HG03045 (cell line): Measurements from ENCODE around the gene LRRC52.

ENCODE experiments used
- ATAC-seq: cut with Tn5 transposase; IDR thresholded peaks from one replicate; pipeline ENCODE4 v1.9.1; 2021; ENCODE audit warnings: mild to moderate bottlenecking, moderate library complexity; ENCODE audit not compliant: unreplicated experiment

Gene LRRC52

GRCh38 chr1:165537356-165538109, 6.3 kb upstream of the LRRC52 start:
- ATAC-seq, result no peak

- no peak for ATAC-seq
Measured at GRCh38 chr1:165539306-165539705, 4.5 kb upstream of the LRRC52 start.

- ATAC-seq, result no peak
Measured at GRCh38 chr1:165539908-165540307, 3.9 kb upstream of the LRRC52 start.

GRCh38 chr1:165542015-165542631, 1.7 kb upstream of the LRRC52 start:
- ATAC-seq, result no peak

GRCh38 chr1:165542647-165543046, 1.2 kb upstream of the LRRC52 start:
- no peak for ATAC-seq

GRCh38 chr1:165544996-165545395, 1.2 kb downstream of the LRRC52 start:
- no peak for ATAC-seq

- ATAC-seq, result no peak
Measured at GRCh38 chr1:165545974-165546373, 2.2 kb downstream of the LRRC52 start.

- no peak for ATAC-seq
Measured at GRCh38 chr1:165549973-165550372, 6.2 kb downstream of the LRRC52 start.

GRCh38 chr1:165551469-165551868, 7.7 kb downstream of the LRRC52 start:
- ATAC-seq, result no peak

- ATAC-seq, result no peak
Measured at GRCh38 chr1:165560883-165561656, 17.3 kb downstream of the LRRC52 start.

GRCh38 chr1:165562571-165562970, 18.8 kb downstream of the LRRC52 start:
- ATAC-seq, result no peak

- ATAC-seq, result no peak
Measured at GRCh38 chr1:165563551-165563950, 19.8 kb downstream of the LRRC52 start.

- no peak for ATAC-seq
Measured at GRCh38 chr1:165564561-165564960, 20.8 kb downstream of the LRRC52 start.

- no peak for ATAC-seq
Measured at GRCh38 chr1:165565751-165566490, 22.1 kb downstream of the LRRC52 start.

- ATAC-seq, result no peak
Measured at GRCh38 chr1:165570078-165570477, 26.3 kb downstream of the LRRC52 start.

GRCh38 chr1:165573787-165574186, 30.0 kb downstream of the LRRC52 start:
- ATAC-seq, result no peak

- ATAC-seq, result no peak
Measured at GRCh38 chr1:165574295-165574694, 30.5 kb downstream of the LRRC52 start.

- ATAC-seq, result no peak
Measured at GRCh38 chr1:165575468-165576099, 31.8 kb downstream of the LRRC52 start.

GRCh38 chr1:165576536-165576935, 32.7 kb downstream of the LRRC52 start:
- ATAC-seq, result no peak

GRCh38 chr1:165577707-165578106, 33.9 kb downstream of the LRRC52 start:
- ATAC-seq, result no peak
